Endothelial cell (in vitro differentiated cells): ENCODE results near the gene PRR20G. TPM values are rescaled to one million over a fixed set of nuclear protein-coding genes. Genes with fewer than 3 reads are reported as not detected.

Experiments used
- DNase-seq: peaks from one replicate; pipeline ENCODE4 v3.0.0; 2021; ENCODE audit warnings: low spot score
- H3K27ac Mint-ChIP-seq: one replicate; pipeline ENCODE4 v1.8.0; 2021; ENCODE audit warnings: mixed read lengths, inconsistent platforms; ENCODE audit not compliant: unreplicated experiment
- H3K27me3 Mint-ChIP-seq: one replicate; pipeline ENCODE4 v1.8.0; 2021; ENCODE audit warnings: mild to moderate bottlenecking, moderate library complexity, mixed read lengths, inconsistent platforms; ENCODE audit not compliant: unreplicated experiment
- H3K36me3 Mint-ChIP-seq: one replicate; pipeline ENCODE4 v1.8.0; 2021; ENCODE audit warnings: mild to moderate bottlenecking, low read depth, mixed read lengths, inconsistent platforms; ENCODE audit not compliant: unreplicated experiment
- H3K4me1 Mint-ChIP-seq: one replicate; pipeline ENCODE4 v1.8.0; 2021; ENCODE audit warnings: mild to moderate bottlenecking, mixed read lengths, inconsistent platforms; ENCODE audit not compliant: unreplicated experiment
- H3K4me3 Mint-ChIP-seq: one replicate; pipeline ENCODE4 v1.8.0; 2021; ENCODE audit warnings: mild to moderate bottlenecking, mixed read lengths, inconsistent platforms; ENCODE audit not compliant: unreplicated experiment
- H3K9me3 Mint-ChIP-seq: one replicate; pipeline ENCODE4 v1.8.0; 2021; ENCODE audit warnings: mixed read lengths, inconsistent platforms; ENCODE audit not compliant: unreplicated experiment
- total RNA-seq: library from RNA; stranded (reverse); fragmentation: NEBNext Ultra II Directional; extraction: Animal tissue kit (Norgen Biotek cat#: 25700); gene quantifications from one replicate; pipeline ENCODE4 v1.2.1, GENCODE V29; 2021; ENCODE audit not compliant: unreplicated experiment
- TF ChIP-seq, protein P1 (sequence below): fragments of 200-600 bp; sonication (generic); IDR thresholded peaks from one replicate; pipeline ENCODE4 v1.5.0; 2021; ENCODE audit warnings: antibody characterized with exemption; ENCODE audit not compliant: unreplicated experiment

PRR20G gene
- total RNA-seq, 1 donor from 2014 or later, result not detected

DNA sequence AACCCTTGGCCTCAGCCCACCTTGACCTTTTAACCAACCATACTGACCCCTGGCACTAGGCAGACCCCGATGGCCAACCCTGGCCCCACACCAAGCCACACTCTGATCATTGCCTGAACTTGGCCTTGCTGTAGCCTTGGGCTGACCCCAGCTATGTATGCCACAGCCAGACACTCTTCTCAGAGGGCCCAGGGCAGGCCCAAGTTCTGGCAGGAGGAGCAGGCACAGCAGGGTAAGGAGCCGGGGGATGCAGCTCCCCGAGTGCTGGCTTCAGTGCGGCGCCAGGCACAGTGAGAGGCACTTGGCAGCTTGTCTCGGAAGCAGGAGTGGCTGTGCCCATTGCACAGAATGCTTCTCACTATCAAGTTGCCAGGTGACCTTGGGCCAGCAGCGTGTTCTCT is 22.3 kb downstream of the PRR20G start:
- Mint-ChIP-seq H3K9me3 (no peaks in the 10 kb centered on the region), H3K36me3 (peaks cover 3% of the 10 kb centered on the region), H3K27me3 (peaks cover 5% of the 10 kb centered on the region), H3K4me1 (peaks cover 10% of the 10 kb centered on the region), H3K27ac (peak overlapping the region; percentile 22), H3K4me3 (no peak overlapping the region)
- TF ChIP-seq, protein P1, sequence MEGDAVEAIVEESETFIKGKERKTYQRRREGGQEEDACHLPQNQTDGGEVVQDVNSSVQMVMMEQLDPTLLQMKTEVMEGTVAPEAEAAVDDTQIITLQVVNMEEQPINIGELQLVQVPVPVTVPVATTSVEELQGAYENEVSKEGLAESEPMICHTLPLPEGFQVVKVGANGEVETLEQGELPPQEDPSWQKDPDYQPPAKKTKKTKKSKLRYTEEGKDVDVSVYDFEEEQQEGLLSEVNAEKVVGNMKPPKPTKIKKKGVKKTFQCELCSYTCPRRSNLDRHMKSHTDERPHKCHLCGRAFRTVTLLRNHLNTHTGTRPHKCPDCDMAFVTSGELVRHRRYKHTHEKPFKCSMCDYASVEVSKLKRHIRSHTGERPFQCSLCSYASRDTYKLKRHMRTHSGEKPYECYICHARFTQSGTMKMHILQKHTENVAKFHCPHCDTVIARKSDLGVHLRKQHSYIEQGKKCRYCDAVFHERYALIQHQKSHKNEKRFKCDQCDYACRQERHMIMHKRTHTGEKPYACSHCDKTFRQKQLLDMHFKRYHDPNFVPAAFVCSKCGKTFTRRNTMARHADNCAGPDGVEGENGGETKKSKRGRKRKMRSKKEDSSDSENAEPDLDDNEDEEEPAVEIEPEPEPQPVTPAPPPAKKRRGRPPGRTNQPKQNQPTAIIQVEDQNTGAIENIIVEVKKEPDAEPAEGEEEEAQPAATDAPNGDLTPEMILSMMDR, result no peak
- DNase-seq, result no peak

DNA sequence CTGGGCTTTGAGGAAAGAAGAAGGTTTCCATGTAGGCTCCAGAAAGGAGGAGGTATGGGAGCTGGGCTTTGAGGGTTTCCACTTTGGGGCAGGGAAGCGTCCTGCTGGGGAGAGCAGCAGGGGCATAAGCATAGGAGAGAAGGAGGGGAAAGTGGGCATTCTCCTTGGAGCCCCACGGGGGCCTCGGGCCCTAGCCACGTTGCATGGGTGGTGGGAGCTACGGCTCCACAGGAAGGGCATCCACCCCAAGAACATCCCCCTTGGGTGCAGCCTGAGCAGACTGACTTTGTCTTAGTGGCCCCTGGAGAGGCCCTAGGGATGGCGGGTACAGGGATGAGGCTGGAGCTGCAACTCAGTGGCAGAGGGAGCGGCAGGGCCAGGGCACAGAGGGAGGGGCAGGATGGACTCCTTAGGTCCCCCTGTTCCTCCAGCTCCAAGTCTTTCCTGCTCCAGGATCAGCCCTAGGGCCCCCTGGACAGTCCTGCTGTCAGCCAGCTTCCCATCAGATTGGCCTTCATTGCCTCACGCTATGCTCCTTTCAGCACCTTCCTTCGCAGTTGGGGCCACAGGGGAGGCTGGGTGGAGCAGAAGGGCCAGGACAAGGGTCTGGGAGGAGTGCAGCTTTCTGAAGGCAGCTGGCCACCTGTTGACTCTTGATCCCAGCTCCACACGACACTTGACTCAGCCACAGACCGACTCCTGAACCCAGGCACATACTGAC is 22.9 kb downstream of the PRR20G start:
- H3K27me3 Mint-ChIP-seq, result peaks cover 5% of the 10 kb centered on the region
- DNase-seq, result no peak

DNA sequence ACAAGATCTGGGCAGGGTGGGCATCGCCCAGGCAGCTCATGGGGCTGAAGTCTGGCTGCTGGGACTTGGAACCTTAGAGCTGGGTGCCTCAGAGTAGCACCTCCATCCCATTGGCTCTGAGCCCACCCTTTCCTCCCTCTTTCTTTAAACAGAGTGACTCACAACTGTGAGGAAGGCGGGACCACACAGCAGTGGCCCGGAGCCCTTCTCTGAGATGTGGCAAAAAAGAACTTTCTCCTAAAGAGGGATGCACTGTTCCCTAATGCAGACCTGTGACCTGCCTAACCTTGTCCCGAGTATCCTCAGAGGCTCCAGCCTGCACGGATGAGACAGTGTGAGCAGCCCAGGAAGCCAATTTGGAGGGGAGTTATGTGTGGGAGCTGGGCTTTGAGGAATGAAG is 23.6 kb downstream of the PRR20G start:
- Mint-ChIP-seq H3K9me3 (no peaks in the 10 kb centered on the region), H3K4me1 (peaks cover 10% of the 10 kb centered on the region), H3K36me3 (peaks cover 3% of the 10 kb centered on the region), H3K27me3 (peaks cover 5% of the 10 kb centered on the region), H3K27ac (no peak overlapping the region), H3K4me3 (no peak overlapping the region)
- TF ChIP-seq, protein P1, result no peak
- no peak for DNase-seq

More for the DNA sequence above, 22.9 kb downstream of the PRR20G start:
- H3K9me3 Mint-ChIP-seq, result no peaks in the 10 kb centered on the region
- peak overlapping the region; percentile 22 for H3K27ac Mint-ChIP-seq
- peaks cover 10% of the 10 kb centered on the region for H3K4me1 Mint-ChIP-seq
- TF ChIP-seq, protein P1, result no peak
- H3K36me3 Mint-ChIP-seq, result peaks cover 3% of the 10 kb centered on the region
- H3K4me3 Mint-ChIP-seq, result no peak overlapping the region

DNA sequence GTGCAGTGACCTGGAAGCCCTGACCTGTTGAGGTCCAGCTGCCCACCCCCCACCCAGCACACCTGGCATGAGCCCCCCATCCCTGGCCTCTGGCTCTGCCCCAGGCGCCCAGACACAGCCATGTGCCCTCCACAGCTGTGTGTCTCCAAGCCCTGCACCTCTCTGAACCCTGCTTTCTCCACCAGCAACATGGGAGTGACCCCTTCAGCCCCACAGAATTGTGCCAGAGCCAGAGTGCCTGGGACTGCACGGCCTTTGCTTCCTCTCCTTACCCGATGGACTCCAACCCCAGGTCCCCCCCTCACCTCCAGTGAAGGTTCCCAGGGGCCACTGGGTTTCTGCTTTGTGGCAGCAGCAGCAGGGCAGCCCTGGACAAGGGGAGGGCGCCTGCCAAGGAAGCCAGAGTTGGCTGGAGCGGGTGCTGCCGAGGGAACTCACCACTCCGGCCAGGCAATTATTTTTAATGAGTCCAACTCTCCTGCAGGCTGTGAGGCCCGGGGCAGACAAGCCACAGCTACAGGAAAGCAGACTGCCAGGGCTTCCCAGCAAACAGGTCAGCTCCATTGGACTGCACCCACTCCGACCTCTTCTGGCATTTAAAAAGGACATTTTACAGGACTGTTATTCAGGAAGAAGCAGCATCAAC is 24.1 kb downstream of the PRR20G start:
- peaks cover 3% of the 10 kb centered on the region for H3K36me3 Mint-ChIP-seq
- no peak overlapping the region for H3K27ac Mint-ChIP-seq
- TF ChIP-seq, protein P1, result no peak
- H3K27me3 Mint-ChIP-seq, result peaks cover 5% of the 10 kb centered on the region
- no peak for DNase-seq
- H3K9me3 Mint-ChIP-seq, result no peaks in the 10 kb centered on the region
- H3K4me1 Mint-ChIP-seq, result peaks cover 10% of the 10 kb centered on the region
- H3K4me3 Mint-ChIP-seq, result no peak overlapping the region

DNA sequence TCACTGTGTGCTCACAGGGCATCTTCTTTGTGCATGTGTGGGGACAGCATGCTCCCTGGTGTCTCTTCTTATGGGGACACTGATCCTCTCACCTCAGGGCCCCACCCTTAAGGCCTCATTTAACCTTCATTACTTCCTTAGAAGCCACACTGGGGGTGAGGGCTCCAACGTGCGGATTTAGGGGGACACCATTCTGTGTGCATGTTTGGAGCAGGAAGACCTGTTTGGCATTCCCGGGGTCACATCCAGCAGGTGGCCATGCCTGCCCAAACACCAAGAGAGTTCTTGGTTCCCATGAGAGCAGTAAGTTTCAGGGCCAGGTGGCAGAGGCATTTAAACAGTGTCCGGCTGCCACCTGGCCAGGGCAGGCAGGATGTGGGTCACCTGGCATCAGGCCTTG is 24.8 kb downstream of the PRR20G start:
- DNase-seq, result no peak
- H3K27ac Mint-ChIP-seq, result no peak overlapping the region
- peaks cover 5% of the 10 kb centered on the region for H3K27me3 Mint-ChIP-seq
- H3K9me3 Mint-ChIP-seq, result no peaks in the 10 kb centered on the region
- H3K4me1 Mint-ChIP-seq, result peaks cover 10% of the 10 kb centered on the region
- no peak overlapping the region for H3K4me3 Mint-ChIP-seq
- TF ChIP-seq, protein P1, result no peak
- H3K36me3 Mint-ChIP-seq, result peaks cover 3% of the 10 kb centered on the region
